Naive B cell (primary cell): Measurements from ENCODE around the gene ATP2B2. TPM values are rescaled to one million over a fixed set of nuclear protein-coding genes. Genes with fewer than 3 reads are reported as not detected.

Experiments used
- ATAC-seq, 2 donors: fragments of 150-1000 bp; cut with Tn5 transposase; 2 replicates each; pipeline ENCODE4 v1.10.0; 2021; ENCODE audit warnings: low read depth in 2 of 2, mild to moderate bottlenecking in 2 of 2, moderate library complexity in 2 of 2
- DNase-seq: peaks from one replicate; pipeline ENCODE4 v3.0.0; 2022
- H3K27ac Mint-ChIP-seq, 6 donors: one replicate each; pipeline ENCODE4 v1.8.0; 2020 to 2022; ENCODE audit warnings: mild to moderate bottlenecking in 6 of 6, mixed read lengths in 6 of 6, moderate library complexity in 5 of 6, inconsistent platforms in 2 of 6
- H3K27me3 Mint-ChIP-seq, 3 donors: one replicate each; pipeline ENCODE4 v1.8.0; 2021 to 2022; ENCODE audit warnings: mixed read lengths in 3 of 3, mild to moderate bottlenecking in 1 of 3
- H3K36me3 Mint-ChIP-seq, 2 donors: one replicate each; pipeline ENCODE4 v1.8.0; 2020 to 2022; ENCODE audit warnings: mixed read lengths in 2 of 2, inconsistent platforms in 1 of 2, mild to moderate bottlenecking in 1 of 2
- H3K4me1 Mint-ChIP-seq, 3 donors: one replicate each; pipeline ENCODE4 v1.8.0; 2020 to 2022; ENCODE audit warnings: mixed read lengths in 3 of 3, inconsistent platforms in 1 of 3, mild to moderate bottlenecking in 1 of 3, moderate library complexity in 1 of 3
- H3K4me3 Mint-ChIP-seq, 8 donors: one replicate each; pipeline ENCODE4 v1.8.0; 2020 to 2022; ENCODE audit warnings: mild to moderate bottlenecking in 8 of 8, mixed read lengths in 8 of 8, moderate library complexity in 8 of 8, inconsistent platforms in 2 of 8
- H3K9me3 Mint-ChIP-seq, 7 donors: one replicate each; pipeline ENCODE4 v1.8.0; 2020 to 2022; ENCODE audit warnings: mixed read lengths in 7 of 7, mild to moderate bottlenecking in 5 of 7, inconsistent platforms in 2 of 7, moderate library complexity in 1 of 7
- polyA plus RNA-seq, 6 donors: library from polyadenylated mRNA; unstranded; fragments of 300-500 nt; fragmentation: Illumina TruSeq; gene quantifications; one replicate each; pipeline ENCODE4 v1.2.3, GENCODE V29; 2021; ENCODE audit warnings: low read depth in 6 of 6

Gene ATP2B2
- polyA plus RNA-seq, 6 donors from 2014 or later = 0.06 TPM; not detected in 5

GRCh38 chr3:10281951-10282350 is 223.4 kb downstream of the ATP2B2 start:
- H3K27ac Mint-ChIP-seq = peak overlapping the region in 3 of 6 donors; percentile 34 to 91 (median 39)
- ATAC-seq = no peak

GRCh38 chr3:10280571-10280970 is 224.8 kb downstream of the ATP2B2 start:
- DNase-seq (no peak), ATAC-seq (no peak)
- Mint-ChIP-seq H3K27me3 (no peaks in the 10 kb centered on the region), H3K36me3 (no peaks in the 10 kb centered on the region), H3K4me3 (no peak overlapping the region), H3K4me1 (peaks cover 9 to 18% (median 14%) of the 10 kb centered on the region in 3 donors), H3K9me3 (no peaks in the 10 kb centered on the region), H3K27ac (peak overlapping the region in 2 of 6 donors; percentile 42 to 59)

More at GRCh38 chr3:10281951-10282350, 223.4 kb downstream of the ATP2B2 start:
- Mint-ChIP-seq H3K27me3 (no peaks in the 10 kb centered on the region), H3K4me1 (peaks cover 9 to 20% (median 15%) of the 10 kb centered on the region in 3 donors), H3K4me3 (no peak overlapping the region), H3K36me3 (no peaks in the 10 kb centered on the region), H3K9me3 (no peaks in the 10 kb centered on the region)
- no peak for DNase-seq

- no peaks in the 10 kb centered on the region for H3K36me3 Mint-ChIP-seq
- no peak overlapping the region for H3K4me3 Mint-ChIP-seq
- DNase-seq (no peak), ATAC-seq (no peak)
- no peaks in the 10 kb centered on the region for H3K27me3 Mint-ChIP-seq
- H3K9me3 Mint-ChIP-seq = no peaks in the 10 kb centered on the region
- peak overlapping the region in 3 of 6 donors; percentile 6 to 60 (median 17) for H3K27ac Mint-ChIP-seq
- peaks cover 5 to 17% (median 11%) of the 10 kb centered on the region in 3 donors for H3K4me1 Mint-ChIP-seq
These were observed 225.2 kb downstream of the ATP2B2 start for GRCh38 chr3:10280177-10280529.

- no peaks in the 10 kb centered on the region for H3K27me3 Mint-ChIP-seq
- DNase-seq = no peak
- no peak overlapping the region for H3K4me3 Mint-ChIP-seq
- H3K27ac Mint-ChIP-seq = peak overlapping the region in 1 of 6 donors; percentile 6
- no peaks in the 10 kb centered on the region for H3K36me3 Mint-ChIP-seq
- H3K4me1 Mint-ChIP-seq = peaks cover 4 to 12% (median 6%) of the 10 kb centered on the region in 3 donors
- no peak for ATAC-seq
- no peaks in the 10 kb centered on the region for H3K9me3 Mint-ChIP-seq
These were observed 225.8 kb downstream of the ATP2B2 start for GRCh38 chr3:10279384-10280176.

GRCh38 chr3:10278501-10278900 is 226.9 kb downstream of the ATP2B2 start:
- H3K27me3 Mint-ChIP-seq = no peaks in the 10 kb centered on the region
- no peak for ATAC-seq
- no peaks in the 10 kb centered on the region for H3K9me3 Mint-ChIP-seq
- no peaks in the 10 kb centered on the region for H3K36me3 Mint-ChIP-seq
- no peak for DNase-seq
- peaks cover 9 to 17% (median 12%) of the 10 kb centered on the region in 3 donors for H3K4me1 Mint-ChIP-seq
- no peak overlapping the region for H3K4me3 Mint-ChIP-seq
- no peak overlapping the region for H3K27ac Mint-ChIP-seq

GRCh38 chr3:10277115-10277625 is 228.2 kb downstream of the ATP2B2 start:
- Mint-ChIP-seq H3K27ac (peak overlapping the region in 2 of 6 donors; percentile 28 to 79), H3K4me1 (peaks cover 17 to 27% (median 22%) of the 10 kb centered on the region in 3 donors), H3K27me3 (no peaks in the 10 kb centered on the region), H3K36me3 (peaks cover 0 to 8% of the 10 kb centered on the region in 2 donors), H3K9me3 (no peaks in the 10 kb centered on the region), H3K4me3 (no peak overlapping the region)
- ATAC-seq (no peak), DNase-seq (no peak)

- H3K27me3 Mint-ChIP-seq = no peaks in the 10 kb centered on the region
- peaks cover 4 to 8% of the 10 kb centered on the region in 2 donors for H3K36me3 Mint-ChIP-seq
- DNase-seq (no peak), ATAC-seq (no peak)
- peak overlapping the region in 2 of 8 donors; percentile 29 to 65 for H3K4me3 Mint-ChIP-seq
- peaks cover 17 to 27% (median 27%) of the 10 kb centered on the region in 3 donors for H3K4me1 Mint-ChIP-seq
- H3K9me3 Mint-ChIP-seq = no peaks in the 10 kb centered on the region
- H3K27ac Mint-ChIP-seq = peak overlapping the region in 3 of 6 donors; percentile 41 to 84 (median 43)
These were observed 230.8 kb downstream of the ATP2B2 start for GRCh38 chr3:10274601-10275000.

Other genes with a start within 250 kb of the ATP2B2 start
- gene GHRL, start 212.6 kb downstream of the ATP2B2 start, polyA plus RNA-seq = 1 to 10 TPM in 5 of 6 donors, not detected in 1; 1.8 to 4.9 (median 3.0) TPM
- gene SEC13, start 184.5 kb downstream of the ATP2B2 start, polyA plus RNA-seq = 100 to 1,000 TPM; 102 to 147 (median 130) TPM